MM.1S (cell line): ENCODE measurements around the gene NIN.

Experiments
- DNase-seq: peaks from one replicate; pipeline ENCODE4 v3.0.0-alpha.2; 2015
- H2AFZ ChIP-seq: fragments of 300-600 bp; sonication (generic); 2 replicates; pipeline ENCODE4 v1.6.0; 2016; ENCODE audit warnings: antibody characterized with exemption, low read length
- H3F3A ChIP-seq: fragments of 300-600 bp; sonication (generic); 2 replicates; pipeline ENCODE4 v1.6.1; 2016; ENCODE audit warnings: mild to moderate bottlenecking, antibody characterized with exemption, low read length, moderate library complexity, mixed read lengths; ENCODE audit not compliant: insufficient read depth
- H3K27ac ChIP-seq: fragments of 300-600 bp; sonication (generic); 2 replicates; pipeline ENCODE4 v1.5.1; 2016; ENCODE audit warnings: mild to moderate bottlenecking, low read length
- H3K27me3 ChIP-seq: fragments of 300-600 bp; sonication (generic); replicated peaks from 2 replicates; pipeline ENCODE4 v1.6.0; 2016; ENCODE audit warnings: low read length; ENCODE audit not compliant: insufficient read depth
- H3K36me3 ChIP-seq: fragments of 300-600 bp; sonication (generic); replicated peaks from 2 replicates; pipeline ENCODE4 v1.6.1; 2016; ENCODE audit warnings: mild to moderate bottlenecking, low read length, mixed read lengths; ENCODE audit not compliant: insufficient read depth
- H3K4me1 ChIP-seq: fragments of 300-600 bp; sonication (generic); 2 replicates; pipeline ENCODE4 v1.6.1; 2016; ENCODE audit warnings: low read length, mixed read lengths
- H3K4me2 ChIP-seq: fragments of 300-600 bp; sonication (generic); 2 replicates; pipeline ENCODE4 v1.6.0; 2016; ENCODE audit warnings: low read depth, low read length
- H3K4me3 ChIP-seq: fragments of 300-600 bp; sonication (generic); 2 replicates; pipeline ENCODE4 v1.5.1; 2016; ENCODE audit warnings: low read length, mixed read lengths
- H3K79me2 ChIP-seq: fragments of 300-600 bp; sonication (generic); 2 replicates; pipeline ENCODE4 v1.6.1; 2016; ENCODE audit warnings: mixed run types, low read length, mixed read lengths
- H3K9ac ChIP-seq: fragments of 300-600 bp; sonication (generic); 2 replicates; pipeline ENCODE4 v1.6.1; 2016; ENCODE audit warnings: low read length, mixed read lengths
- H3K9me2 ChIP-seq: fragments of 300-600 bp; sonication (generic); replicated peaks from 2 replicates; pipeline ENCODE4 v1.6.1; 2016; ENCODE audit warnings: mild to moderate bottlenecking, low read length, mixed read lengths; ENCODE audit not compliant: insufficient read depth
- H3K9me3 ChIP-seq: fragments of 300-600 bp; sonication (generic); replicated peaks from 2 replicates; pipeline ENCODE4 v1.6.1; 2016; ENCODE audit warnings: mild to moderate bottlenecking, low read length, mixed read lengths; ENCODE audit not compliant: insufficient read depth
- H4K20me1 ChIP-seq: fragments of 300-600 bp; sonication (generic); 2 replicates; pipeline ENCODE4 v1.6.1; 2016; ENCODE audit warnings: mild to moderate bottlenecking, low read length, moderate library complexity, mixed read lengths; ENCODE audit not compliant: insufficient read depth
- EZH2 ChIP-seq: fragments of 300-600 bp; sonication (generic); optimal IDR thresholded peaks from 2 replicates; pipeline ENCODE3; 2017; ENCODE audit warnings: low read depth, mild to moderate bottlenecking, antibody characterized with exemption, low read length, mixed read lengths
- EZH2phosphoT487 ChIP-seq: fragments of 300-600 bp; sonication (generic); IDR thresholded peaks from 2 replicates; pipeline ENCODE4 v1.6.1; 2018; ENCODE audit warnings: antibody characterized with exemption, low read length
- TF ChIP-seq, protein P1 (sequence below): fragments of 300-600 bp; sonication (generic); IDR thresholded peaks from 2 replicates; pipeline ENCODE4 v1.5.1; 2016; ENCODE audit warnings: antibody characterized with exemption, low read length, mixed read lengths

The NIN gene

DNA sequence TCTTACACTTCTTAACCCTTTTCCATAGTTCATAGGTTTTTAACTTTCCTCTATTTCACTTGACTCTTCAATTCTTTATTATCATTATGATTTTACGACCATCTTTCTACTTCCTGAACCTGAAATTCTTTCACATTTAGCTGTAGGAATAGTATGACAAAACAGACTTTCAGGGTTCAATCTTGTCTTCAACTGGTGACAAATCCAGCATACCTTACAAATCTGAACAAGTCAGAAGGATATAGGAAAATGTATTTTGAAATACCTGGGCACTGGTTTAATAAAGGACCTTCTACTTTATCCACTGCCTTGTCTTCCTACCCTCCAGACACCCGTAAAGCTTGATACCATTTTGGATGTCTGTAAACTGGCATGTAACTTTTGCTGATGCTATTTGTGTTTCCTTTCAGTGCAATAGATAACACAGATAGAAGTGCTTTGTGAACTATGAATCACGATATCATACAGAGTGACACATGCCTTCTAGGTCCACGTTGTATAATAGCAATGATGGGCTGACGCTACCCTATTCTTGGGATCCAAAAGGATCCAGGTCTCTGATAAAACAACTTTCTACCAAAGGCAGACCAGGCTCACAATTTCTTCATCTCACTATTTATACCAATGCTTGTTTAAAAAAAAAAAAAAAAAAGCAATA, 85.4 kb downstream of the NIN start:
- no peak for DNase-seq
- TF ChIP-seq EZH2phosphoT487: no peak
- TF ChIP-seq EZH2: no peak
- TF ChIP-seq, protein P1, sequence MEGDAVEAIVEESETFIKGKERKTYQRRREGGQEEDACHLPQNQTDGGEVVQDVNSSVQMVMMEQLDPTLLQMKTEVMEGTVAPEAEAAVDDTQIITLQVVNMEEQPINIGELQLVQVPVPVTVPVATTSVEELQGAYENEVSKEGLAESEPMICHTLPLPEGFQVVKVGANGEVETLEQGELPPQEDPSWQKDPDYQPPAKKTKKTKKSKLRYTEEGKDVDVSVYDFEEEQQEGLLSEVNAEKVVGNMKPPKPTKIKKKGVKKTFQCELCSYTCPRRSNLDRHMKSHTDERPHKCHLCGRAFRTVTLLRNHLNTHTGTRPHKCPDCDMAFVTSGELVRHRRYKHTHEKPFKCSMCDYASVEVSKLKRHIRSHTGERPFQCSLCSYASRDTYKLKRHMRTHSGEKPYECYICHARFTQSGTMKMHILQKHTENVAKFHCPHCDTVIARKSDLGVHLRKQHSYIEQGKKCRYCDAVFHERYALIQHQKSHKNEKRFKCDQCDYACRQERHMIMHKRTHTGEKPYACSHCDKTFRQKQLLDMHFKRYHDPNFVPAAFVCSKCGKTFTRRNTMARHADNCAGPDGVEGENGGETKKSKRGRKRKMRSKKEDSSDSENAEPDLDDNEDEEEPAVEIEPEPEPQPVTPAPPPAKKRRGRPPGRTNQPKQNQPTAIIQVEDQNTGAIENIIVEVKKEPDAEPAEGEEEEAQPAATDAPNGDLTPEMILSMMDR: no peak
- 0 out of 2 replicates have a peak, but pooled peaks cover 5% of the 10 kb centered on the region for H3F3A ChIP-seq
- H3K4me3 ChIP-seq: no peak overlapping the region
- H4K20me1 ChIP-seq: no peaks in the 10 kb centered on the region
- no peaks in the 10 kb centered on the region for H3K9me2 ChIP-seq
- H3K9me3 ChIP-seq: no peaks in the 10 kb centered on the region
- H2AFZ ChIP-seq: no peak overlapping the region
- no peaks in the 10 kb centered on the region for H3K79me2 ChIP-seq
- no peak overlapping the region for H3K4me2 ChIP-seq
- H3K4me1 ChIP-seq: peaks cover 7% of the 10 kb centered on the region; the same call in 1 of the 2 replicates
- H3K27ac ChIP-seq: no peak overlapping the region
- no peak overlapping the region for H3K9ac ChIP-seq
- no peaks in the 10 kb centered on the region for H3K36me3 ChIP-seq
- no peaks in the 10 kb centered on the region for H3K27me3 ChIP-seq

DNA sequence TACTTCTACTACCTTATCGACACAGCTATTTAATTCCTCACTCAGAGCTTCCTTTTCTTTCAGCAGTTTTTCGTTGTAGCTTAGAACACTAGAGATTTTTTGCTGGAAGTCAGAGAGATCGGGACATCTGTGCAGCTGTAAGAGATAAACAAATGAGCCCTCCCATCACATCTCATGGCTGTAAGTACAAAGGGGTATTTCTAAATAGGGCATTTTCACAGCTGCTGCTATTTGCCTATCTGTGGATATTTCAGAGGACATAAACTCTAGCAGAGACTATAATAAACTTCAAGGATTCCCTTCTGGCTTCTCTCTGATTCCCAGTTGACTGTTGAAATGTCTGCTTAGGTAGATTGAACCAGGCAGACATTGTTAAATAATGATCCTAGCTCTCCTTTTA, 86.7 kb downstream of the NIN start:
- H3K4me3 ChIP-seq: no peak overlapping the region
- H2AFZ ChIP-seq: no peak overlapping the region
- no peaks in the 10 kb centered on the region for H3K9me3 ChIP-seq
- TF ChIP-seq EZH2 (no peak), EZH2phosphoT487 (no peak)
- TF ChIP-seq, protein P1: no peak
- H3K9me2 ChIP-seq: no peaks in the 10 kb centered on the region
- H3F3A ChIP-seq: peaks cover 10% of the 10 kb centered on the region; the same call in 1 of the 2 replicates
- H3K36me3 ChIP-seq: no peaks in the 10 kb centered on the region
- DNase-seq: no peak
- H3K27me3 ChIP-seq: no peaks in the 10 kb centered on the region
- no peaks in the 10 kb centered on the region for H4K20me1 ChIP-seq
- H3K27ac ChIP-seq: no peak overlapping the region
- H3K9ac ChIP-seq: no peak overlapping the region
- H3K4me1 ChIP-seq: peaks cover 10% of the 10 kb centered on the region; the same call in 1 of the 2 replicates
- no peak overlapping the region for H3K4me2 ChIP-seq
- no peaks in the 10 kb centered on the region for H3K79me2 ChIP-seq

DNA sequence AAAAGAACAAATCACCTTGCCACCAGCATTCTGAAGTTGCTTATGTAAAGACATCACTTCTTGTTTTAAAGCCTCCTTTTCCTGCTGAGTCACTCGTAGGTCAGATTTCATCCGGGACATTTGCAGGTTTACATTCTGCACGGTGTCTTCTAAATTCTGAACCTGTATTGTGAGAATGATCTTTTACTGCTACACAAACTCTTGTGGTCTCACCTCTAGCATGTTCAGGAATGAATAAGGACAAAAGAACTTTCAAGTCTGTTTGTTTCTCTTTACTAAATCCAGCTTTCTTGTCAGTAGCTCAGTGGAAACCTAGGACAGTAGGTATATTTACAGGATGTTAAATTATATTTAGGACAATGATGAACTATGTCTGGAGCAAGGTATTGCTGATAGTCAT, 89.4 kb downstream of the NIN start:
- Histone ChIP-seq H3K4me1 (peaks cover 13% of the 10 kb centered on the region; the same call in 1 of the 2 replicates), H3K79me2 (no peaks in the 10 kb centered on the region), H3K4me2 (peak overlapping the region; percentile 27; the same call in 1 of the 2 replicates), H3K27ac (peak overlapping the region; percentile 70; the same call in 1 of the 2 replicates), H3K4me3 (no peak overlapping the region), H3F3A (peaks cover 10% of the 10 kb centered on the region; the same call in 1 of the 2 replicates), H3K36me3 (no peaks in the 10 kb centered on the region), H3K27me3 (no peaks in the 10 kb centered on the region), H3K9me3 (no peaks in the 10 kb centered on the region), H4K20me1 (no peaks in the 10 kb centered on the region), H3K9me2 (no peaks in the 10 kb centered on the region), H3K9ac (no peak overlapping the region), H2AFZ (no peak overlapping the region)
- DNase-seq: peak; percentile 37
- TF ChIP-seq EZH2 (no peak), EZH2phosphoT487 (no peak)
- TF ChIP-seq, protein P1: no peak
